Fibroblast of skin of left biceps (primary cell): ENCODE results near the gene PLEKHG4B.
"Not testable (repeated sequence)": the region's sequence is repeated elsewhere in the genome, so short reads cannot be mapped to it uniquely, and the experiment has no call there.

Source experiments
- DNase-seq, 2 experiments: peaks; one replicate each; pipeline ENCODE4 v3.0.0-alpha.2; 2013; ENCODE audit warnings: low read depth in 2 of 2

PLEKHG4B gene, protein sequence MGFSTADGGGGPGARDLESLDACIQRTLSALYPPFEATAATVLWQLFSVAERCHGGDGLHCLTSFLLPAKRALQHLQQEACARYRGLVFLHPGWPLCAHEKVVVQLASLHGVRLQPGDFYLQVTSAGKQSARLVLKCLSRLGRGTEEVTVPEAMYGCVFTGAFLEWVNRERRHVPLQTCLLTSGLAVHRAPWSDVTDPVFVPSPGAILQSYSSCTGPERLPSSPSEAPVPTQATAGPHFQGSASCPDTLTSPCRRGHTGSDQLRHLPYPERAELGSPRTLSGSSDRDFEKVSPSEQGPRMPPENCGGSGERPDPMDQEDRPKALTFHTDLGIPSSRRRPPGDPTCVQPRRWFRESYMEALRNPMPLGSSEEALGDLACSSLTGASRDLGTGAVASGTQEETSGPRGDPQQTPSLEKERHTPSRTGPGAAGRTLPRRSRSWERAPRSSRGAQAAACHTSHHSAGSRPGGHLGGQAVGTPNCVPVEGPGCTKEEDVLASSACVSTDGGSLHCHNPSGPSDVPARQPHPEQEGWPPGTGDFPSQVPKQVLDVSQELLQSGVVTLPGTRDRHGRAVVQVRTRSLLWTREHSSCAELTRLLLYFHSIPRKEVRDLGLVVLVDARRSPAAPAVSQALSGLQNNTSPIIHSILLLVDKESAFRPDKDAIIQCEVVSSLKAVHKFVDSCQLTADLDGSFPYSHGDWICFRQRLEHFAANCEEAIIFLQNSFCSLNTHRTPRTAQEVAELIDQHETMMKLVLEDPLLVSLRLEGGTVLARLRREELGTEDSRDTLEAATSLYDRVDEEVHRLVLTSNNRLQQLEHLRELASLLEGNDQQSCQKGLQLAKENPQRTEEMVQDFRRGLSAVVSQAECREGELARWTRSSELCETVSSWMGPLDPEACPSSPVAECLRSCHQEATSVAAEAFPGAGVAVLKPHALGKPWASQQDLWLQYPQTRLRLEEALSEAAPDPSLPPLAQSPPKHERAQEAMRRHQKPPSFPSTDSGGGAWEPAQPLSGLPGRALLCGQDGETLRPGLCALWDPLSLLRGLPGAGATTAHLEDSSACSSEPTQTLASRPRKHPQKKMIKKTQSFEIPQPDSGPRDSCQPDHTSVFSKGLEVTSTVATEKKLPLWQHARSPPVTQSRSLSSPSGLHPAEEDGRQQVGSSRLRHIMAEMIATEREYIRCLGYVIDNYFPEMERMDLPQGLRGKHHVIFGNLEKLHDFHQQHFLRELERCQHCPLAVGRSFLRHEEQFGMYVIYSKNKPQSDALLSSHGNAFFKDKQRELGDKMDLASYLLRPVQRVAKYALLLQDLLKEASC (N-terminal part only)

DNA sequence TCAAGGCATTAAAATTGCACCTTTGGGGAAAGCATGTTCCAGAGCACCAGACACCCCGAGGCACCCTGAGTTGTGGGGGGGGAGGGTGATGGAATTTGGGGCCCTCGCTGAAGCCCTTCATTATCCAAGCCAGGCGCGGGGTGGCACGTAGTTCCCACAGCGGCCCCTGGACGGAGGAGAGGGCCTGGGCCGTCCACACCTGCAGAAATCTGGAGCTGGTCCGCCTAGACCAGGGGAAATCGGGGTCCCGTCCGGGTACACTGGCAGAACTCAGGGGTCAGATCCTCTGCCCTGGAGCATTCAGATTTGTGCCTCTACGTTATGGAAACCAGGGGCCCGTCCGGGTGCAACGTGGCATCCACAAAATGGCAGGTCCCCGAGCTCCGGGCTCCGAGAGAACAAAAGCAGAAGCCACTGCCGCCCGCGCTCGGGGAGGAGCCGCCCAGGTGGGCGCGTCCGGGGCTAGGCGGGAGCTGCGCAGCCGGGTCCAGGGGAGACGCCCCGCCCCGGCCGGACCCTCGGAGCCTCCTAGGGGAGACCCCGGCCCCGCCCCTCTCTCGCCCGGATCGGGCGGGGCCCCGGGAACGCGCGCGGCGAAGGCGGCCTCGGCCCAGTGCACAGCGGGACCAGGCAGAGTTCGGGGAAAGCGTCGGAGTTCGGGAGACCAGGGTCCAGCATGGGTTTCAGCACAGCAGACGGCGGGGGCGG is at the start of gene PLEKHG4B:
Gene PLEKHG4B (plus strand): TSS at position 613 of the 708 bp plus-strand sequence. CDS start 64 bp downstream, at position 677.
- no peak for DNase-seq

DNA sequence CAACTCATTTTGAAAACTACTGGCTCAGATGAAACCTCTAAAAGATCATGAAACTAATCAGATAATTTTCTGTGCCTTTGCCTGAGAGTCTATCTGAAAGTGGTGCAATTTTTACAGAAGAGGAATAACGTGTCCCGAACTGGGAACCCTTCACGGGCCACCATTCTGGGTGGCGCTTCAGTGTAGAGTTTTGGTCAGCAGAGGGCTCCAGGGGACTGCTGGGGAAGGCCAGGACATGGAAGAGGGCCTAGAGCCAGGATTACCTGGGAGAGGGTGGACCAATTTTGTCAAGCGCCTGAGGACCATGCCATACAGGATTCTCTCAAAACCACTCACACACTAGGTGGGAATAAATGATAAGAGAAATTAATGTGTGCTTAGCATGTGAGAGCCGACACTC is 49.7 kb upstream of the PLEKHG4B start:
- no peak for DNase-seq

DNA sequence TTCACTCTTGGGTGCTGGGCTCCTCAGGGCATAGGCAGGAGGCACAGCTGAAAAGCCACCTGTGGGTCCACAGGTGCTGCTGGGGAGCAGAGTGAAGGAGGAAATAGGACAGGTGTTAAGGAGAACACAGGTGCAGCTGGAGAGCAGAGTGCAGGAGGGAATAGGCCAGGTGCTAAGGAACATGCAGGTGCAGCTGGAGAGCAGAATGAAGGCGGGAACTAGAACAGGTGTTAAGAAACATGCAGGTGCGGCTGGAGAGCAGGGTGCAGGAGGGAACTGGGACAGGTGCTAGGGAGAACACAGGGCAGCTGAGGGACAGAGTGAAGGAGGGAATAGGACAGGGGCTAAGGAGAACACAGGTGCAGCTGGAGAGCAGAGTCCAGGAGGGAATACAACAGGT is 43.8 kb upstream of the PLEKHG4B start:
- no peak for DNase-seq

DNA sequence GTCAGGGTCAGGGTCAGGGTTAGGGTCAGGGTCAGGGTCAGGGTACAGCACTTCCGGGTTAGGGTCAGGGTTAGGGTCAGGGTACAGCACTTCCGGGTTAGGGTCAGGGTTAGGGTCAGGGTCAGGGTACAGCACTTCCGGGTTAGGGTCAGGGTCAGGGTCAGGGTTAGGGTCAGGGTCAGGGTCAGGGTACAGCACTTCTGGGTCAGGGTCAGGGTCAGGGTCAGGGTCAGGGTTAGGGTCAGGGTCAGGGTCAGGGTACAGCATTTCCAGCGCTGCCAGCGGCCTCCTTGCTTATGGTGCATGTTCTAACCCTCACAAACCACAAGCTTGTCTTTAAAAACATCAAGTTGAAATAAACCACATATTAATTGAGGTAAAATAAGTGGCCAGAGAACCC is 42.4 kb upstream of the PLEKHG4B start:
- DNase-seq: not testable (repeated sequence)

DNA sequence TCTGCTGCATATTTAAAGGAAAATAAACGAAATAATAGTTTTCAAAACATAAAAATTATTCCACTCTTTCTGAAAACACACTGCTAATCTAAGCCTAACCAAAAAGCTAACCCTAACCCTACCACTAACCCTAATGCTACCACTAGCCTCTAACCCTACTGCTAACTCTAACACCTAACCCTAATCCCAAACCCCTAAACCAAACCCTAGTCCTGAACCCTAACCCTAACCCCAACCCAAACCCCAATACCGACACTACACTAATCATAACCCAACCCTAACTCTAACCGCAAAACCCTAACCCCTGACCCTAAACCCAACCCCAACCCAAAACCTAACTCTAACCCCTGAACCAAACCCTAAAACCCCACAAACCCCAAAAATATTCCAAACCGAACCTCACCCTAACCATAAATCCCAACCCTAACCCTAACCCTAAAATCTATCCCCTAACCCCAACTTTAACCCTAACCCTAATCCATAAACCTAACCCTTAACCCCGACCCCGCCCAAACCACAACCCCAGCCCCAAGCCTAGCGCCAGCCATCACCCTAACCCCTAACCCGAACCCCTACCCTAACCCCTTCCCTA is 41.9 kb upstream of the PLEKHG4B start:
- DNase-seq: no peak

DNA sequence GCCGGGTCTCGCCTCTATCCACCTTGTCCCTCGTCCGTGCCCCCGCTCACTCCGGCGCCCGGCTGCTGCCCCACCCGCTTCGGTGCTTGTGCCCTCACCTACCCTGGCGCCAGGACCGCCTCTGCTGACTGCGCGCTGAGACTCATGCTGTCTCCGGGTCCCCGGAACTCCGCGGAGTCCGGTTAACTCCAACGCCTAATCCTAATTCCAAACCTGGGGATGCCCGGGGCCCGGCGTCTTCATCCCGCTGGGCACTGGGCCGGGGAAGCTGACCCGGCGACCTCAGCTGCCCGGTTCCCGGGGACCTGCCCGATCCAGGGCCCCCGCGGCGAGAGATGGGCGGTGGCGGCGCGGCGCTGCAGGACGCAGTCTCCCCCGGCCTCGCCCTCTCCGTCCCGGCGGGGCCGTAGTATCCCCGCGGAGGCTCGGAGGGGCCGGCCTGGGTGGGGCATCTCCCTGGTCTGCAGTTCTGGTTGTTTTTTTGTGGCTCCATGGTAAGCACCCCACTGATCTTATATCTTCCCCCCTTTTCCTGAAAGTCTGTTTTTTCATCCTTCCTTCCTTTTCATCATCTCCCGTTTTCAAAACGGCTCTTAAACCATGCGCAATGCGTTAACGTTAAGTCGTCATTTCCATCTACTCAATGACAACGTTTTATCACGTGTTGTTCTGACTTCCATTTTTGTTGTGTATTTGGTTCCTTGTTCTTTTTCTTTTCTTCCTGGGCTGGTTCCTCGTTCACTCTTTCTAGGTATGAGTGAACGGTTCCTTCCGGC is 41.1 kb upstream of the PLEKHG4B start:
- no peak for DNase-seq

DNA sequence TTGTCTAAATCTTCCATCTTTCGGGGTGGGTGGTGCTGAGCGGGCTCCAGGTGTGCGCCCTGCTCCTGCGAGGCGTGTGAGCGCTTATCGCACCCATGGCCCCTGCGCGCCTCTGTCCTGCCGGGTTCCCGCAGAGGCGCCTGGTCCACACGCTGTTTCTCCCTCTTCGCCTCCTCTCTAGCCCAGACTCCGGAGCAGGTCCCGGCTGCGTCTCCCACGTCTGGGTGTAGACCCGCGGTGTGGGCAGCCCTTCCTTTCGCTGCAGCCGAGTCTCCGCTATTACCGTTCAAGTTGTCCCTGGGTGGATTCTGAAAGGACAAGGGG is 40.5 kb upstream of the PLEKHG4B start:
- DNase-seq: no peak

DNA sequence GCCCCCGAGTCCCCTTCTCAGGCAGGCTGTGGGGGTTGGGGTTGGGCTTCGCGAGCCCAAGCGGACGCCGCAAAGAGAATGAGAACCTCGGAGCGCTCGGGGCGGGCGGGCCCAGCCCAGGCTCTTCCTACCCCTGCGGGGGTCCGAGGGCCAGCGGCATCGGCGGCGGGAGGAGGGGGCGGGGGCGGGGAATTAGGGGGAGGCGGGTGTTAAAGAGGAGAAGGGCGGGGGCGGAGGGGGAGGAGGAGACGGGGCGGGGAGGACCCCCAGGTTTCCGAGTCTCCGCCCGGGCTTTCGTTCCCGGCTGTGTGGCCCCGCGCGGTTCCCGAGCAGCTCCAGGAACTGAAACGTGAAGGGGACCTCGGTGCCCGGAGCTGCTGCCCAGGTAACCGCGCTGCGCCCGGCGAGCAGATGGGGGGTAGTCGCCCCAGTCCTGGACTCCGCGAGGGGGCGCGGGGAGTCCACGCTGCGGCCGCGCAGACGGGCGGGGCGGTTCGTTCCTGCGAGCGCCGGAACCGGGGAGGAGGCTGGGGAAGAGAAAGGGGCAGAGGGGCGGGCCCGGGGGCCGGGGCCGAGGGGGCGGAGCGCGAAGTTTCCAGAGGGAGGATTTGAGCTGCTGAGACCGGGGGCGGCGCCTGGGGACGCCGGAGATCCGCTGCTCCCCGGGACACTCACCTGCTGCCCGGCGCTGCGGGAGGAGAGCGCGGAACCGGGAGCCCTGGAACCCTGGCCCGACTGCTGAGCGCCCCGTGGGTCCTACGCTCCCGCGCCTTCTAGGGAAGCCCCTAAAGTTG is 38.4 kb upstream of the PLEKHG4B start:
- no peak for DNase-seq

DNA sequence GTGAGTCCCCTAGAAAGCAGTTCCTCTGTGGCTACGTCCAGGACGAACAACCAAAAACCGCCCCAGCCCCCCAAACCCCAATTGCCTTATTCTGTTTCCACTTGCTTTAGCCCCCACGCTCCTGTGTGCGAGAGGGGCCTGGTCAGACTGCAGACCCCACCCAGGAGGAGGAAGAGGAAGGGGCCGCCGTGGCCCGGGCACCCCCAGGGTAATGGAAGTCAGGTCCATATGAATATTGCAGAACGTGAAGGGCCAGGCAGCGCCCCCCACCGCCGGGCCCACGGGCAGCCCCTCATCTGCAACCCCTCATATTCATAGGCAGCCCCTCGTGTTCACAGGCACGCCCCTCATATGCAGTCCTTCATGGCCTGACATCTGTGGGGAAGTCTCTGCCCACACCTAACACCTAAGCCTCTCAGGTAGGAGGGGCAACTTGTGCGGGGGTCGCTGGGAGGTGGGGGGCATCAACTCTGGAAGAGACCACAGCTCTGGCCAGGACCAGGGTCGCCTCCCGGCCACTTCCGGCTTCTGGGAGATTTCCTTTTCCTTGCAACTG is 37.7 kb upstream of the PLEKHG4B start:
- DNase-seq: no peak

DNA sequence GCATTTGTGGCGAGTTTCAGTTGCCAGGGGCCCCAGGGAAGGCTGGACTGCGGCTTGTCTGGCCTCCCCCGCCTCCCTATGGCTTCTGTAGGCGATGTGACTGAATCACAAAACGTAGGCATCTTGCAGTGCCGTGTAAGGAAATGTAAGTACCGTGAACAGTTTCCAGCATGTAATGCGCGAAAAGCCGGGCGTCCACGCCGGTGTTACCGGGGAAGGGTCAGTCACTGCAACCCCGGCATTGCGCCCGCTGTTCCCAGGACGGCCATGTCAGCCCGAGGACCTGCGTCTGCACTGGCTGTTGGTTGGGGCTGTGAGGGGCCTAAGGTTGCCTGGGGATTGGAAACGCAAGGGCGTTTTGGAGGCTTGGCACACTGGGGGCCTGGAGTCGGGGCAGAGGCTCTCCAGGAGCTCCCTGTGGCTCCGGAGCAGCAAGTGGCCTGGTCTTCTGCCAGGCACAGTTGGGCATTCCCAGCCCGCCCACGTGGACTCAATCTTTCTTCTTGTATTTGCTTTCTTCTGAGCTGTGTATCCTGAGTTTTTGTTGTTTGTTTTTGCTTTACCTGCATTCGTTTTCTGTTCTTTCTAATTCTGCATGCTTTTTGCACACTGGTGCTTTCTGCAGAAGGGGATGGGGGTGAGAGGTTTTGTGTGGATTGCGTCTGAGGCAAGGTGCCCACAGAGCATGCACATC is 36.9 kb upstream of the PLEKHG4B start:
- DNase-seq: no peak

DNA sequence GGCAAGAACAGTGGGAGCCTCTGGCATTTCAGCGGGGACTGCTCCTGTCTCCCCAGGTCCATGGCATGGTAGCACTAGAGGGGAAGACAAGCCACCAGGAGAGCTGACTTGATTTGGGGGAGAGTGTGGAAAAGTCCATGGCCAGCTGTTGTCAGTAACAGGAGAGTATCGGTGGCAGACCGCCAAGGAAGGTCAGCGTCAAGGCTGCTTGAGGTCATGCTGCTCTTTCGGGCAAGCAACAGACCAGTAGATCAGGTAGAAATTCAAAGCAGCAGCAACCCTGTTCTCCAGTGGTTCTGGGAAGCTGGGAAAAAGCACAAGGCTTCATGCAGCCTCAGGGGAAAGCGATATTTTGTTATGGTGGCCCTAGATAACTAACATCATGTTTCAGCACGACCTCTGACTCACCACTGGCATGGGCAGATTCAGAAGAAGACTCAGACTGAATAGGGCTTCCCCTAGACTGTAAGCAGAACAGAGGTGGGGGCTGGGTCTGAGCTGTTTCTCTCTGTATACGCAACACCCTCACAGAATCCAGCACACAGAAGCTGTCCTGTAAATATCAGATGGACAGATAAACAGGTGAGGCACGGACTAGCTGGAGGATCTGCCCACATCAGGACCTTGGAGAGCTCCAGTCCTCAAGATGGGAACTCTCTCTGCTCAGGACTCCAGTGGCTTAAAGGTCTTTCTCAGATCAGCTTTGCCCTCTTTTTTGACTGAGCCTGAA is 35.2 kb upstream of the PLEKHG4B start:
- no peak for DNase-seq

DNA sequence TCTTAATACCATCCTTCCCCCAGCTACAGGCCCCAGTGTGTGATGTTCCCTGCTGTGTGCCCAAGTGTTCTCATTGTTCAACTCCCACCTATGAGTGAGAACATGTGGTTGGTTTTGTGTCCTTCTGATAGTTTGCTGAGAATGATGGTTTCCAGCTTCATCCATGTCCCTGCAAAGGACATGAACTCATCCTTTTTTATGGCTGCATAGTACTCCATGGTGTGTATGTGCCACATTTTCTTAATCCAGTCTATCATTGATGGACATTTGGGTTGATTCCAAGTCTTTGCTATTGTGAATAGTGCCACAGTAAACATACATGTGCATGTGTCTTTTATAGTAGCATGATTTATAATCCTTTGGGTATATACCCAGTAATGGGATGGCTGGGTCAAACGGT is 31.7 kb upstream of the PLEKHG4B start:
- DNase-seq: not testable (repeated sequence)

DNA sequence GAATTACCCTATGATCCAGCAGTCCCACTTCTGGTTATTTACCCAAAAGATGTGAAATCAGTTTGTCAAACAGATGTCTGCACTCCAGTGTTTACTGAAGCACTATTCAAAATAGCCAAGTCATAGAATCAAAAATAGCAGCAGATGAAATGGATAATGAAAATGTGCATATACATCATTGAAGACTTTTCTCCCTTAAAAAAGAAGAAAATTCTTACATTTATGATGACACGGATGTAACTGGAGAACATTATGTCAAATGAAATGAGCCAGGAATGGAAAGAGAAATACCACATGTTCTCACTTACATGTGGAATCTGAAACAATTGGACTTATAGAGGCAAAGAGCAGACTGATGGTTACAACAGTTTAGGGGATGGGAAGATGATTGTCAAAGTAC is 21.5 kb upstream of the PLEKHG4B start:
- no peak for DNase-seq

DNA sequence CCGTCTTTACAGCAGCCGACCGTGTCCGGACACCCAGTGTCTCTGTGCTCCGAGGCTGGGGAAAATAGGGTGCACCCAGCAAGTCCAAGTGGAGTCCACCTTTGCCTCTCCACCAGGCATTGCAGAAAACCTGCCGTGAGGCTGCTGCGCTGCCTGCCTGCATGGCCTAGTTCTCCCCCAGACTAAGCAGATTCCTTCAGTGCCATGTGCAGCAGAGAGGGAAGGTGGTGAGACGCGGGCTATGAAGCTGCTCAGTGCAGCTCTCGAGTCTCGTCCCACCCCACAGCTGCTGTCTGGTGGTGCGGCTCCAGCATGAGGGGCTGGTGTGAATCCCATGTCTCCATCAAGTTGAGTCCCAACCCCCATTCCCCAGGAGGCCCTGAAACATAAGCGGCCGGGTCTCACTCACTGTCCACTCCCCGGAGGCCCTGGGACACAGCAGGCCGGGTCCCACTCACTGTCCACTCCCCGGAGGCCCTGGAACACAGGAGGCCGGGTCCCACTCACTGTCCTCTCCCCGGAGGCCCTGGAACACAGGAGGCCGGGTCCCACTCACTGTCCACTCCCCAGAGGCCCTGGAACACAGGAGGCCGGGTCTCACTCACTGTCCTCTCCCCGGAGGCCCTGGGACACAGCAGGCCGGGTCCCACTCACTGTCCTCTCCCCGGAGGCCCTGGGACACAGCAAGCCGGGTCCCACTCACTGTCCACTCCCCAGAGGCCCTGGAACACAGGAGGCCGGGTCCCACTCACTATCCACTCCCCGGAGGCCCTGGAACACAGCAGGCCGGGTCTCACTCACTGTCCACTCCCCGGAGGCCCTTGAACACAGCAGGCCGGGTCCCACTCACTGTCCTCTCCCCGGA is 19.4 kb upstream of the PLEKHG4B start:
- not testable (repeated sequence) for DNase-seq

DNA sequence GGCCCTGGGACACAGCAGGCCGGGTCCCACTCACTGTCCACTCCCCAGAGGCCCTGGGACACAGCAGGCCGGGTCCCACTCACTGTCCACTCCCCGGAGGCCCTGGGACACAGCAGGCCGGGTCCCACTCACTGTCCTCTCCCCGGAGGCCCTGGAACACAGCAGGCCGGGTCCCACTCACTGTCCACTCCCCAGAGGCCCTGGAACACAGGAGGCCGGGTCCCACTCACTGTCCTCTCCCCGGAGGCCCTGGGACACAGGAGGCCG is 18.9 kb upstream of the PLEKHG4B start:
- DNase-seq: not testable (repeated sequence)

DNA sequence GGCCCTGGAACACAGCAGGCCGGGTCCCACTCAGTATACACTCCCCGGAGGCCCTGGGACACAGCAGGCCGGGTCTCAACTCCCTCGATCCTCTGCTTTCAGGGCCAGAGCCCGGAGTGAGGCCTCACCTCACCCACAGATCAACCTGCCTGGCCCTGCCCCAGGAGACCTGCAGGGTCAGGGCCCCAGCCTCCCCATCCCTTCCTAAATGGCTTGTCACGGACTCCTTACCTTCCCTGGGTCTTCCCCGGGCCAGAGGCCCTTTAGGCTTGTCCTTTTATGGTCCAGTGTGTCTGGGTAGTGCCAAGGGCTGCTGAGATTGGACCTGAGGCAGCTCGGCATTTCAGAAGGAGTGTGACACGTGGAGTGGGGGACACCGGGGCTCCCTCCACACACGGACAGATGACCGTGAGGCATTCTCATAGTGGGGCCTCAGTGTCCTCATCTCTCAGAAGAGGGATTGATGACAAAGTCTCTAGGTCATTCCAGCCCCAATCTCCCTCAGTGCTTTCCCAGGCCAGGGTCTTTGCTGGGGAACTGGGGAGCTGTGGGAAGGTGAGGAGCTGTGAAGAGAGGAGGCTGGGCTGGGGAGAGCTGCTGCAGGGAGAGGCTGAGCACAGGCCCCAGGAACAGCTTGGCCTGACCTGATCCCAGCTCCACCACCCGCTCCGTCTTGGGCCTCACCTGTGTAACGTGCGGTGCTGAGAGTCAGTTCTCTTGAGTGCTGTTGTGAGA is 18.0 kb upstream of the PLEKHG4B start:
- no peak for DNase-seq
